Subcutaneous abdominal adipose tissue (tissue), 5 donors: ENCODE results near the gene ERBB4.
"Not testable (repeated sequence)": the region's sequence is repeated elsewhere in the genome, so short reads cannot be mapped to it uniquely, and the experiment has no call there.

Experiments
- H3K27ac ChIP-seq: one replicate; pipeline ENCODE4 v1.7.0; 2013; ENCODE audit warnings: low read depth, mild to moderate bottlenecking, inconsistent platforms, low read length, moderate library complexity
- H3K27me3 ChIP-seq, 5 donors: one replicate each; pipeline ENCODE4 v1.7.0; 2013; ENCODE audit warnings: low read length in 5 of 5, inconsistent platforms in 1 of 5; ENCODE audit not compliant: control insufficient read depth in 5 of 5, insufficient read depth in 4 of 5
- H3K36me3 ChIP-seq, 5 donors: one replicate each; pipeline ENCODE4 v1.7.0; 2013; ENCODE audit warnings: low read length in 5 of 5; ENCODE audit not compliant: control insufficient read depth in 5 of 5, insufficient read depth in 5 of 5
- H3K4me1 ChIP-seq, 5 donors: one replicate each; pipeline ENCODE4 v1.7.0; 2013; ENCODE audit warnings: low read length in 5 of 5, mild to moderate bottlenecking in 3 of 5, moderate library complexity in 1 of 5; ENCODE audit not compliant: control insufficient read depth in 5 of 5, insufficient read depth in 5 of 5
- H3K4me3 ChIP-seq, 5 donors: one replicate each; pipeline ENCODE4 v1.7.0; 2013; ENCODE audit warnings: low read length in 5 of 5, low read depth in 1 of 5
- H3K9ac ChIP-seq, 5 donors: one replicate each; pipeline ENCODE4 v1.7.0; 2013; ENCODE audit warnings: low read length in 5 of 5, mild to moderate bottlenecking in 4 of 5, moderate library complexity in 3 of 5
- H3K9me3 ChIP-seq, 5 donors: one replicate each; pipeline ENCODE4 v1.7.0; 2013; ENCODE audit warnings: low read length in 5 of 5; ENCODE audit not compliant: control insufficient read depth in 5 of 5
- donor health status: healthy.
- donor health status: healthy.
- donor health status: healthy.
- donor health status: healthy.
- donor health status: healthy.

ERBB4 gene

GRCh38 chr2:212027681-212028628, 510.6 kb downstream of the ERBB4 start:
- Histone ChIP-seq H3K36me3 (no peaks in the 10 kb centered on the region), H3K27ac (no peak overlapping the region), H3K4me1 (no peaks in the 10 kb centered on the region), H3K4me3 (no peak overlapping the region), H3K9ac (no peak overlapping the region), H3K27me3 (no peaks in the 10 kb centered on the region), H3K9me3 (no peaks in the 10 kb centered on the region)

- Histone ChIP-seq H3K36me3 (no peaks in the 10 kb centered on the region), H3K9me3 (no peaks in the 10 kb centered on the region), H3K4me1 (no peaks in the 10 kb centered on the region), H3K27ac (no peak overlapping the region), H3K4me3 (no peak overlapping the region), H3K9ac (no peak overlapping the region), H3K27me3 (no peaks in the 10 kb centered on the region)
Measured at GRCh38 chr2:212024040-212024439, 514.6 kb downstream of the ERBB4 start.

- Histone ChIP-seq H3K27me3 (no peaks in the 10 kb centered on the region), H3K27ac (no peak overlapping the region), H3K9ac (no peak overlapping the region), H3K4me3 (no peak overlapping the region), H3K9me3 (no peaks in the 10 kb centered on the region), H3K36me3 (no peaks in the 10 kb centered on the region), H3K4me1 (no peaks in the 10 kb centered on the region)
Measured at GRCh38 chr2:212022966-212023365, 515.6 kb downstream of the ERBB4 start.

GRCh38 chr2:212021947-212022346, 516.7 kb downstream of the ERBB4 start:
- Histone ChIP-seq H3K4me1 (peaks cover 0 to 5% (median 0%) of the 10 kb centered on the region in 5 donors), H3K9me3 (no peaks in the 10 kb centered on the region), H3K27me3 (no peaks in the 10 kb centered on the region), H3K4me3 (no peak overlapping the region), H3K36me3 (no peaks in the 10 kb centered on the region), H3K27ac (no peak overlapping the region), H3K9ac (no peak overlapping the region)

GRCh38 chr2:212015588-212015987, 523.0 kb downstream of the ERBB4 start:
- Histone ChIP-seq H3K27ac (no peak overlapping the region), H3K9me3 (no peaks in the 10 kb centered on the region), H3K36me3 (no peaks in the 10 kb centered on the region), H3K27me3 (no peaks in the 10 kb centered on the region), H3K9ac (no peak overlapping the region), H3K4me3 (no peak overlapping the region), H3K4me1 (peaks cover 0 to 8% (median 0%) of the 10 kb centered on the region in 5 donors)

- Histone ChIP-seq H3K27me3 (no peaks in the 10 kb centered on the region), H3K9me3 (no peaks in the 10 kb centered on the region), H3K9ac (no peak overlapping the region), H3K4me1 (peaks cover 0 to 12% (median 0%) of the 10 kb centered on the region in 5 donors), H3K36me3 (no peaks in the 10 kb centered on the region), H3K27ac (no peak overlapping the region), H3K4me3 (no peak overlapping the region)
Measured at GRCh38 chr2:212013626-212014025, 525.0 kb downstream of the ERBB4 start.

- H3K4me1 ChIP-seq, H3K36me3 ChIP-seq, H3K9me3 ChIP-seq, H3K4me3 ChIP-seq, H3K27ac ChIP-seq, H3K9ac ChIP-seq, H3K27me3 ChIP-seq: not testable (repeated sequence)
Measured at GRCh38 chr2:212010305-212010704, 528.3 kb downstream of the ERBB4 start.

- Histone ChIP-seq H3K9me3 (no peaks in the 10 kb centered on the region), H3K27ac (no peak overlapping the region), H3K4me3 (no peak overlapping the region), H3K36me3 (no peaks in the 10 kb centered on the region), H3K4me1 (peaks cover 0 to 4% (median 0%) of the 10 kb centered on the region in 5 donors), H3K27me3 (no peaks in the 10 kb centered on the region), H3K9ac (no peak overlapping the region)
Measured at GRCh38 chr2:212007972-212008371, 530.6 kb downstream of the ERBB4 start.

- no peak overlapping the region for H3K4me3 ChIP-seq
- H3K9ac ChIP-seq: no peak overlapping the region
Measured at GRCh38 chr2:212005085-212005671, 533.4 kb downstream of the ERBB4 start.

GRCh38 chr2:212001325-212001724, 537.3 kb downstream of the ERBB4 start:
- no peak overlapping the region for H3K9ac ChIP-seq
- no peaks in the 10 kb centered on the region for H3K9me3 ChIP-seq
- H3K36me3 ChIP-seq: no peaks in the 10 kb centered on the region
- H3K4me3 ChIP-seq: no peak overlapping the region
- no peaks in the 10 kb centered on the region for H3K4me1 ChIP-seq
- no peak overlapping the region for H3K27ac ChIP-seq
- H3K27me3 ChIP-seq: no peaks in the 10 kb centered on the region

More at GRCh38 chr2:212005085-212005671, 533.4 kb downstream of the ERBB4 start:
- H3K9me3 ChIP-seq: no peaks in the 10 kb centered on the region
- H3K27me3 ChIP-seq: no peaks in the 10 kb centered on the region
- H3K36me3 ChIP-seq: no peaks in the 10 kb centered on the region
- H3K4me1 ChIP-seq: peaks cover 0 to 3% (median 0%) of the 10 kb centered on the region in 5 donors
- no peak overlapping the region for H3K27ac ChIP-seq
